ENCODE data around the gene CATSPER3.

GRCh38 chr5:135027266-135027696 lies 59.6 kb downstream of the CATSPER3 start:
- TF ChIP-seq, protein P1, sequence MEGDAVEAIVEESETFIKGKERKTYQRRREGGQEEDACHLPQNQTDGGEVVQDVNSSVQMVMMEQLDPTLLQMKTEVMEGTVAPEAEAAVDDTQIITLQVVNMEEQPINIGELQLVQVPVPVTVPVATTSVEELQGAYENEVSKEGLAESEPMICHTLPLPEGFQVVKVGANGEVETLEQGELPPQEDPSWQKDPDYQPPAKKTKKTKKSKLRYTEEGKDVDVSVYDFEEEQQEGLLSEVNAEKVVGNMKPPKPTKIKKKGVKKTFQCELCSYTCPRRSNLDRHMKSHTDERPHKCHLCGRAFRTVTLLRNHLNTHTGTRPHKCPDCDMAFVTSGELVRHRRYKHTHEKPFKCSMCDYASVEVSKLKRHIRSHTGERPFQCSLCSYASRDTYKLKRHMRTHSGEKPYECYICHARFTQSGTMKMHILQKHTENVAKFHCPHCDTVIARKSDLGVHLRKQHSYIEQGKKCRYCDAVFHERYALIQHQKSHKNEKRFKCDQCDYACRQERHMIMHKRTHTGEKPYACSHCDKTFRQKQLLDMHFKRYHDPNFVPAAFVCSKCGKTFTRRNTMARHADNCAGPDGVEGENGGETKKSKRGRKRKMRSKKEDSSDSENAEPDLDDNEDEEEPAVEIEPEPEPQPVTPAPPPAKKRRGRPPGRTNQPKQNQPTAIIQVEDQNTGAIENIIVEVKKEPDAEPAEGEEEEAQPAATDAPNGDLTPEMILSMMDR (IDR thresholded peaks at IDR 0.05), result no peak
- TF ChIP-seq POLR2A (IDR thresholded peaks at IDR 0.05), result no peak
